Measurements from ENCODE around the gene BCL2L15. TPM values are rescaled to one million over a fixed set of nuclear protein-coding genes. Genes with fewer than 3 reads are reported as not detected.

The BCL2L15 gene
- polyA plus RNA-seq, 6 donors from 2014 or later = 0.05 TPM; not detected in 4

- peak overlapping the region in 1 of 8 donors; percentile 37 for H3K4me3 Mint-ChIP-seq
- peak overlapping the region in 2 of 6 donors; percentile 7 to 74 for H3K27ac Mint-ChIP-seq
- no peaks in the 10 kb centered on the region for H3K9me3 Mint-ChIP-seq
- DNase-seq (no peak), ATAC-seq (ENCODE audit: low read depth in 2 of 2) (no peak)
- peaks cover 31 to 57% (median 53%) of the 10 kb centered on the region in 3 donors for H3K4me1 Mint-ChIP-seq
- no peaks in the 10 kb centered on the region for H3K27me3 Mint-ChIP-seq
- peaks cover 20 to 32% of the 10 kb centered on the region in 2 donors for H3K36me3 Mint-ChIP-seq
Measured at GRCh38 chr1:113901191-113901590, 13.8 kb upstream of the BCL2L15 start.

- H3K27me3 Mint-ChIP-seq = no peaks in the 10 kb centered on the region
Measured at GRCh38 chr1:113899111-113899510, 11.7 kb upstream of the BCL2L15 start.

DNA sequence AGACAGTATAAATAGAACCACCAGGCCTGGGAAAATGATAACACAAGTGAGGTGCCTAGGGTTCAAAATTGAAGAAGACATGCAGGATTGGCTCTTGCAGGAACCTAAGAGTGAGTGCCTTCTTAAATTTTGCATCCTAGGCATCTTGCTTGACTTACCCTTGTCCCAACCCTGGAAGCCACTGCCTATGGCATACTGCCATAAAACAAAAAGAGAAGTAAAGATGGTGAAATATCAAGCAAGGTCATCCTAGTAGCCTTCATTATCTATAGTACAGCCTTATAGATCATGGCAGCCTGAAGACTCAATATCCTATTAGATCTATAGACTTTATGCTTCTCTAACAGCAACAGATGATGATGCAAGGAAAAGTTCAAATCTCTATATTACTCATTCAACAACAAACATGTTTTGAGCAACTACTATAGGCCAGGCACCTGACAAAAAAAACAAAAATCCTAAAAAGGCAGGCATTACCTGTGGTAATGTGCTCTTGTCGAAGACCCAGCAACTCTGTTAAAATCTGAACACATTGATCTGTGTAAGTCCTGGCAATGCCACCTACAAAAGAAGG lies 10.9 kb upstream of the BCL2L15 start:
- H3K27me3 Mint-ChIP-seq = no peaks in the 10 kb centered on the region
- peaks cover 20 to 44% of the 10 kb centered on the region in 2 donors for H3K36me3 Mint-ChIP-seq
- ATAC-seq (ENCODE audit: low read depth in 2 of 2) (no peak), DNase-seq (no peak)
- no peaks in the 10 kb centered on the region for H3K9me3 Mint-ChIP-seq
- H3K4me1 Mint-ChIP-seq = peaks cover 20 to 34% (median 34%) of the 10 kb centered on the region in 3 donors
- H3K4me3 Mint-ChIP-seq = no peak overlapping the region
- peak overlapping the region in 1 of 6 donors; percentile 24 for H3K27ac Mint-ChIP-seq

More at GRCh38 chr1:113899111-113899510, 11.7 kb upstream of the BCL2L15 start:
- Mint-ChIP-seq H3K4me1 (peaks cover 26 to 42% (median 42%) of the 10 kb centered on the region in 3 donors), H3K4me3 (no peak overlapping the region), H3K9me3 (no peaks in the 10 kb centered on the region), H3K27ac (peak overlapping the region in 2 of 6 donors; percentile 24 to 77), H3K36me3 (peaks cover 20 to 44% of the 10 kb centered on the region in 2 donors)
- ATAC-seq (ENCODE audit: low read depth in 2 of 2) (no peak), DNase-seq (no peak)

DNA sequence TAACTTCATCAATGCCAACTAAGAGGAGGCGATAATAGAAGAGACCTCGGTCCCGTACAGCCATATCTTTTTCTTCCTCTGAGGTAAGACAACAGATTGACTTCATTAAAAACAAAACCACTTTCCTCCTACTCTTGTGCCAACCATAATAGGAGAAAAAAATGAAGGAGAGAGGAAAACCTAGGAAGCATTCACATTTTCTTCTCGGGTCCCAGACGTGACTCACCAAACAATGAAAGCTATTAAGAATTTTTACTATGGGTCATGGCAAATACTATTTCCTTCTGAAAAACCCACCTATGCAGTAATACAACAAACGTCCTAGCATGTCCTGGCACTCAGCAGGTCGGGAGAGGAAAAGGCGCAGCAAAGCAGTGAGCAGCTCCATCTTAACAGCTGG lies 8.6 kb upstream of the BCL2L15 start:
- ATAC-seq (ENCODE audit: low read depth in 2 of 2) (no peak), DNase-seq (no peak)
- Mint-ChIP-seq H3K27me3 (no peaks in the 10 kb centered on the region), H3K9me3 (no peaks in the 10 kb centered on the region), H3K36me3 (peaks cover 16 to 41% of the 10 kb centered on the region in 2 donors), H3K4me1 (peaks cover 5 to 10% (median 10%) of the 10 kb centered on the region in 3 donors), H3K4me3 (no peak overlapping the region), H3K27ac (peak overlapping the region in 1 of 6 donors; percentile 18)

GRCh38 chr1:113895098-113895497 lies 7.7 kb upstream of the BCL2L15 start:
- Mint-ChIP-seq H3K4me3 (no peak overlapping the region), H3K27ac (peak overlapping the region in 5 of 6 donors; percentile 20 to 74 (median 63)), H3K9me3 (no peaks in the 10 kb centered on the region), H3K27me3 (no peaks in the 10 kb centered on the region), H3K36me3 (peaks cover 11 to 38% of the 10 kb centered on the region in 2 donors), H3K4me1 (peaks cover 4 to 10% (median 9%) of the 10 kb centered on the region in 3 donors)
- ATAC-seq (ENCODE audit: low read depth in 2 of 2) (no peak), DNase-seq (no peak)

GRCh38 chr1:113893267-113893666 lies 5.9 kb upstream of the BCL2L15 start:
- Mint-ChIP-seq H3K27me3 (no peaks in the 10 kb centered on the region), H3K4me3 (no peak overlapping the region), H3K27ac (peak overlapping the region in 3 of 6 donors; percentile 20 to 88 (median 45)), H3K36me3 (peaks cover 0 to 24% of the 10 kb centered on the region in 2 donors), H3K9me3 (no peaks in the 10 kb centered on the region), H3K4me1 (peaks cover 0 to 7% (median 0%) of the 10 kb centered on the region in 3 donors)
- ATAC-seq (ENCODE audit: low read depth in 2 of 2) (no peak), DNase-seq (no peak)

- ATAC-seq (ENCODE audit: low read depth in 2 of 2) = no peak
Measured at GRCh38 chr1:113891631-113892220, 4.3 kb upstream of the BCL2L15 start.

DNA sequence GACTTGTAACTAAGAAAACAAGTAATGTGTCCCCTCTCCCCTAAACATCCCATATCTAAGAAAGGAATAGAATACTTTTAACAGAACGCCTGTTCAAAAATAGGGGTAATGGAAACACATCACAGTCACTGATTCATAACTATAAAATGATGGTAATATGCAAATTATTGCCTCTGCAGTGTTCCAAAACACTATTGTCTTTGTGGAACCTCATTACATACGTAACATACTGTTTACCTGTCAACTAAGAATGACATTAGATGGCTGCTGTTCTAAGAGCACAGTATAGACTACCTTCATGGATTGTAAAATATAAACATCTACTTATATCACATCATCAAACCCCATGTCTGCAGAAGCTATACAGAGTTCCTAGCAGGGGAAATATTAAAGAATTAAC lies 3.4 kb upstream of the BCL2L15 start:
- no peaks in the 10 kb centered on the region for H3K4me1 Mint-ChIP-seq
- H3K4me3 Mint-ChIP-seq = no peak overlapping the region
- no peaks in the 10 kb centered on the region for H3K9me3 Mint-ChIP-seq
- H3K27ac Mint-ChIP-seq = peak overlapping the region in 3 of 6 donors; percentile 1 to 92 (median 2)
- no peak for ATAC-seq (ENCODE audit: low read depth in 2 of 2)
- DNase-seq = no peak
- no peaks in the 10 kb centered on the region for H3K27me3 Mint-ChIP-seq
- H3K36me3 Mint-ChIP-seq = peaks cover 0 to 8% of the 10 kb centered on the region in 2 donors

More at GRCh38 chr1:113891631-113892220, 4.3 kb upstream of the BCL2L15 start:
- Mint-ChIP-seq H3K4me1 (no peaks in the 10 kb centered on the region), H3K27me3 (no peaks in the 10 kb centered on the region), H3K36me3 (peaks cover 0 to 13% of the 10 kb centered on the region in 2 donors), H3K4me3 (no peak overlapping the region), H3K9me3 (no peaks in the 10 kb centered on the region), H3K27ac (peak overlapping the region in 2 of 6 donors; percentile 76)
- no peak for DNase-seq

DNA sequence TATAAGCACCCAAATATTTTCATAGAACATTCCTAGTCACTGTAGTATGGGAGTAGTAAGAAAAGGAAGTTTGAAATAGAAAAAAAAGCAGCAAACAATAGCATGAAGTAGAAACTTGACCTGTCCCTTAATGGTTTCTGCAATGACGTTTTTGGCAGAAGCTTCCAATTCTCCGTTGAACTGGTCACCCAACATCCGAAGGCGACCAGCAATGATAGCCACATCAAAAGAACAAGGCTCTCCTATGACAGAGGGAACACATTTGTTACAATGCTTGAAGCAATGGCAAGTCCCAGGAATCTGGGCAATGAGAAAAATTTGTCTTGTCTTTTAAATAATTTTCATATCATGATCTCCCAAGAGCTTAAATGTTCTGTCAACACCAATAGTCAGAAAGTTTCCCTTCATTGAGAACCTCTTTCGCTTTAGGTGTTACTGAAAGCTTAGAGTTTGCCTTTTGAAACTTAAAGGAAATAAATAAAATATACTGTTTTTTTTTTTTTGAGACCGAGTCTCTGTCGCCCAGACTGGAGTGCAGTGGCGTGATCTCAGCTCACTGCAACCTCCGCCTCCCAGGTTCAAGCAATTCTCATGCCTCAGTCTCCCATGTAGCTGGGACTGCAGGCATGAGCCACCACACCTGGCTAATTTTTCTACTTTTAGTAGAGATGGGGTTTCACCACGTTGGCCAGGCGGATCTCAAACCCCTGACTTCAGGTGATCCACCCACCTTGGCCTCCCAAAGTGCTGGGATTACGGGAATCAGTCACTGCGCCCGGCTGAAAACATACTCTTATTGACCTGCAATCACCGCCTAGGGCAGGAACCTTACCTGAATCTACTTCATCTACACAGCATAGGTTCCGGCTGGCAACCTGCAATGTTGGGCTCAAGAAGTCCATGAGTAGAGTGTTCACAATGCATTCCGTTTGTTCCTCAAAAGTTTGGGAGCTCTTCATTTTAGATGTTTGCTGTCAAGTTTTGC lies 672 bp downstream of the BCL2L15 start:
- H3K4me1 Mint-ChIP-seq = peaks cover 5 to 11% (median 8%) of the 10 kb centered on the region in 3 donors
- H3K27ac Mint-ChIP-seq = no peak overlapping the region
- H3K9me3 Mint-ChIP-seq = no peaks in the 10 kb centered on the region
- DNase-seq (no peak), ATAC-seq (ENCODE audit: low read depth in 2 of 2) (no peak)
- no peaks in the 10 kb centered on the region for H3K27me3 Mint-ChIP-seq
- H3K4me3 Mint-ChIP-seq = no peak overlapping the region
- no peaks in the 10 kb centered on the region for H3K36me3 Mint-ChIP-seq

DNA sequence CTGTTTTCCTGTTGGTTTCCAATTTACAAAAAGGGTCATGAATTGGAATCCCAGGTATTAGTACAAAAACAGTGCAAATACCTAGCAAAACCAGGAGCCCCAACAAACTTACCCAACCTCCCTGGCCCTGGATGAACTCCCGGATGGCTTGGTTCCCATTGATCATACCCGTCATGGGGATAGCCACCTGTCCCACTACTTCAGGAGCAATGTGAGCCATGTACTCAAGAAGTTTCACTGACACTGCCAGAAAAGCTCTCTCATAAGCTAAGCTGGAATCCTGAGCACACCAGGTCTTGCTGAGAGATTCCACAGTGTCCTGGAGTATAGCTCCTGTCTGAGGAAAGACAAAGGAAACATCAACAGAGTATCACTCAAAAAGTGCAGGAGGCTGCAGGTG lies 5.7 kb downstream of the BCL2L15 start:
- Mint-ChIP-seq H3K9me3 (no peaks in the 10 kb centered on the region), H3K27ac (peak overlapping the region in 1 of 6 donors; percentile 9), H3K36me3 (no peaks in the 10 kb centered on the region), H3K27me3 (no peaks in the 10 kb centered on the region), H3K4me1 (peaks cover 5 to 11% (median 8%) of the 10 kb centered on the region in 3 donors), H3K4me3 (no peak overlapping the region)
- ATAC-seq (ENCODE audit: low read depth in 2 of 2) (no peak), DNase-seq (no peak)

DNA sequence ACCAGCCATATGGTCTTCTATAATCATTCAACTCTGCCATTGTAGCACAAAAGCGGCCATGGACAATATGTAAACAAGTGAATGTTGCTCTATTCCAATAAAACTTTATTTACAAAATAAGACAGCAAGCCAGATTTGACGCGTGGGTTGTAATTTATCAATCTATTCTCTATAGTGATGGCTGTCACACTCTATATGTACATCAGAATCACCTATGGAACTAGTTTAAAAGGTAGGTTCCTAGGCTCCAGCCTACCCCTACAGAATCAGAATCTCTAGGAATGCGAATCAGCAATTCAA lies 7.7 kb downstream of the BCL2L15 start:
- Mint-ChIP-seq H3K4me1 (peaks cover 6 to 12% (median 10%) of the 10 kb centered on the region in 3 donors), H3K27ac (no peak overlapping the region)
- ATAC-seq (ENCODE audit: low read depth in 2 of 2) = no peak

DNA sequence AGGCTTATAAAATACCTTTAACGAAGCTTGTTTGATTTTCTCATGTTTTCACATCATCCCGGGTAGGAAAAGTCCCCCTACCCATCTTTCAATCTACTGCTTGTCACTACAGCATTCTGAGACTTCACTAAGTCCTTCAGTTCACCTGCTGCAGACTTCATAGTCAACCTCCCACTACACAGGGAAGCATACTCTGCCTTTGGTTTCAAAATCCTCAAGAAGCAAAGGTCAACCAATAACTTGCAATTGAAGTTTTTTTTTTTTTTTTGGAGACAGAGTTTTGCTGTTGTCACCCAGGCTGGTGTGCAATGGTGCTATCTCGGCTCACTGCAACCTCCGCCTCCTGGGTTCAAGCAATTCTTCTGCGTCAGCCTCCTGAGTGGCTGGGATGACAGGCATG lies 11.2 kb downstream of the BCL2L15 start:
- no peak overlapping the region for H3K27ac Mint-ChIP-seq
- no peak for ATAC-seq (ENCODE audit: low read depth in 2 of 2)
- H3K27me3 Mint-ChIP-seq = no peaks in the 10 kb centered on the region
- H3K9me3 Mint-ChIP-seq = no peaks in the 10 kb centered on the region
- peaks cover 15 to 23% (median 22%) of the 10 kb centered on the region in 3 donors for H3K4me1 Mint-ChIP-seq
- no peak overlapping the region for H3K4me3 Mint-ChIP-seq
- H3K36me3 Mint-ChIP-seq = no peaks in the 10 kb centered on the region
- no peak for DNase-seq

More for the DNA sequence above, 7.7 kb downstream of the BCL2L15 start:
- H3K9me3 Mint-ChIP-seq = no peaks in the 10 kb centered on the region
- no peak overlapping the region for H3K4me3 Mint-ChIP-seq
- DNase-seq = no peak
- no peaks in the 10 kb centered on the region for H3K27me3 Mint-ChIP-seq
- no peaks in the 10 kb centered on the region for H3K36me3 Mint-ChIP-seq

- no peaks in the 10 kb centered on the region for H3K9me3 Mint-ChIP-seq
- no peak for DNase-seq
Measured at GRCh38 chr1:113875714-113876113, 11.7 kb downstream of the BCL2L15 start.

More at GRCh38 chr1:113875714-113876113, 11.7 kb downstream of the BCL2L15 start:
- no peaks in the 10 kb centered on the region for H3K27me3 Mint-ChIP-seq
- H3K36me3 Mint-ChIP-seq = no peaks in the 10 kb centered on the region
- peaks cover 15 to 27% (median 22%) of the 10 kb centered on the region in 3 donors for H3K4me1 Mint-ChIP-seq
- no peak overlapping the region for H3K27ac Mint-ChIP-seq
- H3K4me3 Mint-ChIP-seq = no peak overlapping the region
- no peak for ATAC-seq (ENCODE audit: low read depth in 2 of 2)

All from naive B cell (primary cell).